ENCODE results near the gene JMJD7.
A peak's percentile ranks its signal among the peaks of the same experiment; 100 is the strongest.

Gene JMJD7

DNA sequence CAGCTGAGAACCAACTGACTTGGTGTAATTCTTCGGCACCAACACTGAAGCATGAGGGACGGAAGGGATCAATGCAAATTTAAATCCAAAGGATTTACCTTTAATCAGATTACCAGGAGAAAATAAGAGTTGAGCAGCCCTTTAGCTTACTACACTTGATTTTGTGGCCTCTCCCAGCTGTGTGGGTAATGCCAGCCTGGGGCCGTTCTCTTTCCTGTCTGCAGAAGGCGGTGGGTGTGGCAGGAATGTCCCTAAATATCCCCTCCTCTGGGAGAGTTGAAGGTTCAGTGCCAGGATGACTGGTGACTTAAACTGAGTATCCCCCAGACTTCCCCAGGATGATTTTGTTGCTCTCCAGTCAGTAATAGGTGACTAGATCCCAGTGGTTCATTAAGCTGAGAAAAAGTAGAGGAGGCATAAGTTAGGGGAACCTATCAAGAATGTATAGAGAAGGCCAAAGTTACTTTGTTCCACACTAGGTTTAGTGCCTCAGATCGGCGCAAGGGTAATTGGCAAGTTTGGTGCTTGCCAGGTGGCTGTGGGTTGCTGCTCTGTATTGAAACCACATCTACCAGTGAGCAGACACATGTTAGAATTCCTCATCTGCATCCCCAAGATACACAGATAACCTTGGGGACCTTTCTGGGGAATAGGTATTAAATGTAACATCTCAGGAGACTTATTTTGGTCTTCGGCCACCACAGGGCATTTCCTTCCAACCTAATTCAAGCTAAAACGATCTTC is 30.5 kb upstream of the JMJD7 start:
- no peak for TF ChIP-seq CTCF (IDR thresholded peaks at IDR 0.05; ENCODE audit: unreplicated experiment in 3 of 3)
- no peaks in the 10 kb centered on the region for H3K9me3 Mint-ChIP-seq

GRCh38 chr15:41798607-41799487 is 29.0 kb upstream of the JMJD7 start:
- Mint-ChIP-seq H3K4me1 (peaks cover 33% of the 10 kb centered on the region), H3K36me3 (ENCODE audit: low read depth) (peaks cover 20% of the 10 kb centered on the region), H3K27ac (peak overlapping the region in 2 of 3 experiments; percentile 27), H3K4me3 (no peak overlapping the region), H3K9me3 (no peaks in the 10 kb centered on the region), H3K27me3 (ENCODE audit: low read depth) (no peaks in the 10 kb centered on the region)
- TF ChIP-seq CTCF (IDR thresholded peaks at IDR 0.05; ENCODE audit: unreplicated experiment in 3 of 3) = no peak

More for the DNA sequence above, 30.5 kb upstream of the JMJD7 start:
- H3K27me3 Mint-ChIP-seq (ENCODE audit: low read depth) = no peaks in the 10 kb centered on the region
- peaks cover 20% of the 10 kb centered on the region for H3K36me3 Mint-ChIP-seq (ENCODE audit: low read depth)
- H3K4me1 Mint-ChIP-seq = peaks cover 38% of the 10 kb centered on the region
- no peak overlapping the region for H3K4me3 Mint-ChIP-seq
- peak overlapping the region; percentile 9 to 98 (median 93) for H3K27ac Mint-ChIP-seq

DNA sequence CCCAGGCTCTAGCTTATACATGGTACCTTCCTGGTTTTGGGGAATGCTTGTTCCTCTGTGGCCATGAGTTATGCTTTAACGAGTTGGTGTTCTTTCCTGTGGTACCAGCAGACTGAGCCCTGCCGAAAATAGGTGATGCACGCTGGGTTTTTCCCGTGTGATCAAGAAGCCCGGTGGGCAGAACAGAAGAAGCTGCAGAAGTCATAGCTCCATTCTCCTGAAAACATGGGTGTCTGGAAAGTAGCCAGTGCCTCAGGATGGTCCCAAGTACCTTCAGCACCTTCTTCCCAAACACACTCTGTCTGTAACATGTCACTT is 28.4 kb upstream of the JMJD7 start:
- Mint-ChIP-seq H3K4me1 (peaks cover 33% of the 10 kb centered on the region), H3K4me3 (no peak overlapping the region), H3K9me3 (no peaks in the 10 kb centered on the region), H3K27me3 (ENCODE audit: low read depth) (no peaks in the 10 kb centered on the region), H3K27ac (no peak overlapping the region), H3K36me3 (ENCODE audit: low read depth) (peaks cover 20% of the 10 kb centered on the region)
- no peak for TF ChIP-seq CTCF (IDR thresholded peaks at IDR 0.05; ENCODE audit: unreplicated experiment in 3 of 3)

- H3K27me3 Mint-ChIP-seq (ENCODE audit: low read depth) = no peaks in the 10 kb centered on the region
- no peak overlapping the region for H3K27ac Mint-ChIP-seq
- H3K4me3 Mint-ChIP-seq = no peak overlapping the region
- peaks cover 20% of the 10 kb centered on the region for H3K36me3 Mint-ChIP-seq (ENCODE audit: low read depth)
- no peaks in the 10 kb centered on the region for H3K9me3 Mint-ChIP-seq
- TF ChIP-seq CTCF (IDR thresholded peaks at IDR 0.05; ENCODE audit: unreplicated experiment in 3 of 3) = no peak
- H3K4me1 Mint-ChIP-seq = peaks cover 29% of the 10 kb centered on the region
Observed at GRCh38 chr15:41801185-41801584, 26.7 kb upstream of the JMJD7 start.

GRCh38 chr15:41801850-41802455 is 25.9 kb upstream of the JMJD7 start:
- no peaks in the 10 kb centered on the region for H3K27me3 Mint-ChIP-seq (ENCODE audit: low read depth)
- H3K4me3 Mint-ChIP-seq = no peak overlapping the region
- no peak overlapping the region for H3K27ac Mint-ChIP-seq
- no peak for TF ChIP-seq CTCF (IDR thresholded peaks at IDR 0.05; ENCODE audit: unreplicated experiment in 3 of 3)
- peaks cover 21% of the 10 kb centered on the region for H3K4me1 Mint-ChIP-seq
- no peaks in the 10 kb centered on the region for H3K9me3 Mint-ChIP-seq
- peaks cover 20% of the 10 kb centered on the region for H3K36me3 Mint-ChIP-seq (ENCODE audit: low read depth)

Measured in nephron (organoid).